BJ (cell line): ENCODE data around the gene VPS37C. TPM values are rescaled to one million over a fixed set of nuclear protein-coding genes. Genes with fewer than 3 reads are reported as not detected.

ENCODE experiments used
- CTCF ChIA-PET: fragments of 350-600 bp; formaldehyde crosslinking; extraction: SDS; loops from one replicate; lab custom pipeline; 2021; ENCODE audit warnings: antibody characterized with exemption, inconsistent platforms; lab: Yijun Ruan, JAX
- POLR2A ChIA-PET: fragments of 300-600 bp; sonication (Branson Sonifier 250); formaldehyde crosslinking; extraction: SDS; loops from one replicate; lab custom pipeline; 2021; ENCODE audit warnings: antibody characterized with exemption; lab: Charles Lee
- DNase-seq: peaks from one replicate; pipeline ENCODE4 v3.0.0-alpha.2; 2011; ENCODE audit warnings: low read depth
- H3K27me3 ChIP-seq: 2 replicates; pipeline ENCODE4 v1.6.0; 2011; ENCODE audit warnings: low read length; ENCODE audit not compliant: control insufficient read depth, insufficient read depth
- H3K36me3 ChIP-seq: 2 replicates; pipeline ENCODE4 v1.5.1; 2011; ENCODE audit warnings: low read length; ENCODE audit not compliant: control insufficient read depth, insufficient read depth
- H3K4me3 ChIP-seq: 2 replicates; pipeline ENCODE4 v1.5.1; 2011; ENCODE audit warnings: low read depth, mild to moderate bottlenecking, control low read depth, low read length
- CTCF ChIP-seq: IDR thresholded peaks from 2 replicates; pipeline ENCODE4 v1.5.1; 2011; ENCODE audit warnings: low read depth, mild to moderate bottlenecking, control low read depth, inconsistent platforms, low read length, moderate library complexity; ENCODE audit not compliant: insufficient read depth
- polyA plus RNA-seq: library from polyadenylated mRNA; depleted of rRNA; stranded (reverse); fragments of >200 nt; gene quantifications from 2 replicates; pipeline ENCODE4 v1.2.3, GENCODE V29; 2011

The VPS37C gene
- polyA plus RNA-seq, 1 experiment: 17.5 TPM

- TF ChIP-seq CTCF: no peak
Measured at GRCh38 chr11:61125310-61125684, 35.9 kb downstream of the VPS37C start.

GRCh38 chr11:61124574-61125309 is 36.5 kb downstream of the VPS37C start:
- no peak overlapping the region for H3K4me3 ChIP-seq
- CTCF ChIA-PET: no interaction called here
- H3K27me3 ChIP-seq: peaks cover 8% of the 10 kb centered on the region
- no peak for TF ChIP-seq CTCF
- no peak for DNase-seq
- POLR2A ChIA-PET: no interaction called here
- no peaks in the 10 kb centered on the region for H3K36me3 ChIP-seq

More at GRCh38 chr11:61125310-61125684, 35.9 kb downstream of the VPS37C start:
- Histone ChIP-seq H3K4me3 (no peak overlapping the region), H3K36me3 (no peaks in the 10 kb centered on the region), H3K27me3 (peaks cover 8% of the 10 kb centered on the region)
- CTCF ChIA-PET: no interaction called here
- POLR2A ChIA-PET: no interaction called here
- DNase-seq: no peak

GRCh38 chr11:61123775-61124571 is 37.3 kb downstream of the VPS37C start:
- H3K4me3 ChIP-seq: no peak overlapping the region
- no peak for TF ChIP-seq CTCF
- no peaks in the 10 kb centered on the region for H3K36me3 ChIP-seq
- POLR2A ChIA-PET: no interaction called here
- H3K27me3 ChIP-seq: peaks cover 8% of the 10 kb centered on the region
- no peak for DNase-seq
- CTCF ChIA-PET: no interaction called here

GRCh38 chr11:61122761-61123160 is 38.5 kb downstream of the VPS37C start:
- POLR2A ChIA-PET: no interaction called here
- Histone ChIP-seq H3K36me3 (no peaks in the 10 kb centered on the region), H3K27me3 (peaks cover 8% of the 10 kb centered on the region), H3K4me3 (no peak overlapping the region)
- no peak for DNase-seq
- CTCF ChIA-PET: no interaction called here
- no peak for TF ChIP-seq CTCF

- ChIA-PET CTCF (interaction anchor here (1.2 kb wide), 1 partner anchor 152 kb away, joined by 3 read pairs; no protein-coding TSS in a partner anchor), POLR2A (no interaction called here)
- Histone ChIP-seq H3K4me3 (no peak overlapping the region), H3K36me3 (no peaks in the 10 kb centered on the region), H3K27me3 (peaks cover 8% of the 10 kb centered on the region)
- no peak for TF ChIP-seq CTCF
- no peak for DNase-seq
Measured at GRCh38 chr11:61121917-61122316, 39.3 kb downstream of the VPS37C start.
